Measurements from ENCODE around the gene GNMT. TPM values are rescaled to one million over a fixed set of nuclear protein-coding genes. Genes with fewer than 3 reads are reported as not detected.
A peak's percentile ranks its signal among the peaks of the same experiment; 100 is the strongest.

Gene GNMT
- total and polyA plus RNA-seq, 2 experiments from 2014 or later, result 0.21 to 1.3 TPM

GRCh38 chr6:43011207-43011606, 50.7 kb downstream of the GNMT start:
- Histone ChIP-seq H3K27ac (no peak overlapping the region), H3K4me3 (no peak overlapping the region), H3K9me3 (ENCODE audit: low read depth) (no peaks in the 10 kb centered on the region), H3K36me3 (peaks cover 24% of the 10 kb centered on the region), H3K4me1 (ENCODE audit: low read depth) (peaks cover 16% of the 10 kb centered on the region), H3K27me3 (no peaks in the 10 kb centered on the region)
- TF ChIP-seq CTCF (IDR thresholded peaks at IDR 0.05; ENCODE audit: low read depth, low read length), result no peak
- no peak for DNase-seq (ENCODE audit: low read depth in 1 of 2, low spot score in 1 of 2)

- Histone ChIP-seq H3K4me1 (ENCODE audit: low read depth) (peaks cover 27% of the 10 kb centered on the region), H3K27ac (no peak overlapping the region), H3K4me3 (no peak overlapping the region), H3K9me3 (ENCODE audit: low read depth) (no peaks in the 10 kb centered on the region), H3K27me3 (no peaks in the 10 kb centered on the region), H3K36me3 (peaks cover 18% of the 10 kb centered on the region)
- no peak for DNase-seq (ENCODE audit: low read depth in 1 of 2, low spot score in 1 of 2)
- TF ChIP-seq CTCF (IDR thresholded peaks at IDR 0.05; ENCODE audit: low read depth, low read length), result no peak
These were observed 51.8 kb downstream of the GNMT start for GRCh38 chr6:43012364-43012763.

GRCh38 chr6:43013097-43013842, 52.7 kb downstream of the GNMT start:
- peaks cover 33% of the 10 kb centered on the region for H3K4me1 ChIP-seq (ENCODE audit: low read depth)
- H3K27me3 ChIP-seq, result no peaks in the 10 kb centered on the region
- DNase-seq (ENCODE audit: low read depth in 1 of 2, low spot score in 1 of 2), result peak in 1 of 2 donors; percentile 41
- H3K4me3 ChIP-seq, result peak overlapping the region; percentile 57
- no peaks in the 10 kb centered on the region for H3K9me3 ChIP-seq (ENCODE audit: low read depth)
- no peak for TF ChIP-seq CTCF (IDR thresholded peaks at IDR 0.05; ENCODE audit: low read depth, low read length)
- peaks cover 15% of the 10 kb centered on the region for H3K36me3 ChIP-seq
- H3K27ac ChIP-seq, result no peak overlapping the region

Other genes with a start within 250 kb of the GNMT start
- 7.3 and 10.1 TPM in 2 replicates for gene PRPH2, start 238.2 kb upstream of the GNMT start, total RNA-seq
- gene PRPH2, start 238.2 kb upstream of the GNMT start, polyA plus RNA-seq, result 9.6 and 15.0 TPM in 2 replicates
- gene TBCC, start 214.7 kb upstream of the GNMT start, total RNA-seq, result 47.4 and 58.8 TPM in 2 replicates
- gene TBCC, start 214.7 kb upstream of the GNMT start, polyA plus RNA-seq, result 53.3 and 67.1 TPM in 2 replicates
- gene BICRAL, start 178.7 kb upstream of the GNMT start, total RNA-seq, result 5.3 and 7.2 TPM in 2 replicates
- gene BICRAL, start 178.7 kb upstream of the GNMT start, polyA plus RNA-seq, result 3.9 and 4.5 TPM in 2 replicates
- gene RPL7L1, start 81.1 kb upstream of the GNMT start, total RNA-seq, result 75.6 and 85.4 TPM in 2 replicates
- gene RPL7L1, start 81.1 kb upstream of the GNMT start, polyA plus RNA-seq, result 89.5 and 121 TPM in 2 replicates
- not detected in 2 replicates for gene PTCRA, start 44.7 kb upstream of the GNMT start, total RNA-seq
- not detected in 2 replicates for gene PTCRA, start 44.7 kb upstream of the GNMT start, polyA plus RNA-seq
- gene CNPY3, start 31.3 kb upstream of the GNMT start, total RNA-seq, result 73.0 and 78.1 TPM in 2 replicates
- 70.7 and 89.9 TPM in 2 replicates for gene CNPY3, start 31.3 kb upstream of the GNMT start, polyA plus RNA-seq
- 40.9 and 52.0 TPM in 2 replicates for gene PEX6, start 18.4 kb downstream of the GNMT start, total RNA-seq
- 21.3 and 29.7 TPM in 2 replicates for gene PEX6, start 18.4 kb downstream of the GNMT start, polyA plus RNA-seq
- gene PPP2R5D, start 23.8 kb downstream of the GNMT start, total RNA-seq, result 58.2 and 70.0 TPM in 2 replicates
- 48.8 and 74.4 TPM in 2 replicates for gene PPP2R5D, start 23.8 kb downstream of the GNMT start, polyA plus RNA-seq
- 98.8 and 125 TPM in 2 replicates for gene MEA1, start 53.2 kb downstream of the GNMT start, total RNA-seq
- 173 and 227 TPM in 2 replicates for gene MEA1, start 53.2 kb downstream of the GNMT start, polyA plus RNA-seq
- 264 and 334 TPM in 2 replicates for gene KLHDC3, start 53.5 kb downstream of the GNMT start, total RNA-seq
- gene KLHDC3, start 53.5 kb downstream of the GNMT start, polyA plus RNA-seq, result 343 and 472 TPM in 2 replicates
- 67.3 and 108 TPM in 2 replicates for gene RRP36, start 60.9 kb downstream of the GNMT start, total RNA-seq
- gene RRP36, start 60.9 kb downstream of the GNMT start, polyA plus RNA-seq, result 63.8 and 77.1 TPM in 2 replicates
- 43.5 and 65.8 TPM in 2 replicates for gene CUL7, start 93.1 kb downstream of the GNMT start, total RNA-seq
- 33.1 and 44.9 TPM in 2 replicates for gene CUL7, start 93.1 kb downstream of the GNMT start, polyA plus RNA-seq
- gene MRPL2, start 98.7 kb downstream of the GNMT start, total RNA-seq, result 49.1 and 76.8 TPM in 2 replicates
- 148 and 188 TPM in 2 replicates for gene MRPL2, start 98.7 kb downstream of the GNMT start, polyA plus RNA-seq
- gene KLC4, start 98.9 kb downstream of the GNMT start, total RNA-seq, result 44.3 and 57.2 TPM in 2 replicates
- 38.4 and 60.5 TPM in 2 replicates for gene KLC4, start 98.9 kb downstream of the GNMT start, polyA plus RNA-seq
- 103 and 115 TPM in 2 replicates for gene PTK7, start 115.6 kb downstream of the GNMT start, total RNA-seq
- 75.8 and 88.0 TPM in 2 replicates for gene PTK7, start 115.6 kb downstream of the GNMT start, polyA plus RNA-seq
- gene SRF, start 210.5 kb downstream of the GNMT start, total RNA-seq, result 72.1 and 76.8 TPM in 2 replicates
- 9.7 and 10.2 TPM in 2 replicates for gene SRF, start 210.5 kb downstream of the GNMT start, polyA plus RNA-seq
- 34.8 and 76.0 TPM in 2 replicates for gene CUL9, start 221.4 kb downstream of the GNMT start, total RNA-seq
- 29.0 and 44.2 TPM in 2 replicates for gene CUL9, start 221.4 kb downstream of the GNMT start, polyA plus RNA-seq

Measured in cardiac muscle cell (in vitro differentiated cells and primary cell).